ENCODE measurements around the gene NPAS2.

DNA sequence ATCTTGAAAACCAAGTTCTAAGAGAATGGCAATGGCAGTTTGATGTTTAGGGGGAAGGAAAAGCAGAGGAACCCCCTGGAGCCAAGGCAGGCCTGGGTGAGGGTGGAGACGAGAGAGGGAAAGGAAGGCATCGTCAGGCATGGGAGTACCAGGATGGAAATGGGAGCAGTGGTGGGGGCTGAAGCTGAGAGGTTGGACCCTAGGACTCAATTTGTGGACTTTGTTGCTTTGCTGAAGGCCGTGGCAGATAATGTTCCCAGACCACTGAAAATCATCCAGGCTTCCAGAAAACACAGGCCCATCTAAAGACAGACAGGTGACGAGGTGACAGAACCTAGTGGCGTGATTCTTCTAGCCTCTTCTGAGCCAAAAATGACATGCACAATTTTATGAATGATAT is 4.9 kb downstream of the NPAS2 start:
- TF ChIP-seq, protein P1, sequence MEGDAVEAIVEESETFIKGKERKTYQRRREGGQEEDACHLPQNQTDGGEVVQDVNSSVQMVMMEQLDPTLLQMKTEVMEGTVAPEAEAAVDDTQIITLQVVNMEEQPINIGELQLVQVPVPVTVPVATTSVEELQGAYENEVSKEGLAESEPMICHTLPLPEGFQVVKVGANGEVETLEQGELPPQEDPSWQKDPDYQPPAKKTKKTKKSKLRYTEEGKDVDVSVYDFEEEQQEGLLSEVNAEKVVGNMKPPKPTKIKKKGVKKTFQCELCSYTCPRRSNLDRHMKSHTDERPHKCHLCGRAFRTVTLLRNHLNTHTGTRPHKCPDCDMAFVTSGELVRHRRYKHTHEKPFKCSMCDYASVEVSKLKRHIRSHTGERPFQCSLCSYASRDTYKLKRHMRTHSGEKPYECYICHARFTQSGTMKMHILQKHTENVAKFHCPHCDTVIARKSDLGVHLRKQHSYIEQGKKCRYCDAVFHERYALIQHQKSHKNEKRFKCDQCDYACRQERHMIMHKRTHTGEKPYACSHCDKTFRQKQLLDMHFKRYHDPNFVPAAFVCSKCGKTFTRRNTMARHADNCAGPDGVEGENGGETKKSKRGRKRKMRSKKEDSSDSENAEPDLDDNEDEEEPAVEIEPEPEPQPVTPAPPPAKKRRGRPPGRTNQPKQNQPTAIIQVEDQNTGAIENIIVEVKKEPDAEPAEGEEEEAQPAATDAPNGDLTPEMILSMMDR (optimal IDR thresholded peaks at IDR 0.05 in 1 of 3, IDR thresholded peaks at IDR 0.05 in 1 of 3, conservative IDR thresholded peaks at IDR 0.05 in 1 of 3; ENCODE audit: extremely low read depth in 1 of 3, insufficient read depth in 2 of 3, low read length in 3 of 3): no peak
- TF ChIP-seq EZH2 (IDR thresholded peaks at IDR 0.05; ENCODE audit: low read length): no peak

All from keratinocyte (primary cell).